WTC11 (cell line): ENCODE data around the gene TBC1D1. TPM values are rescaled to one million over a fixed set of nuclear protein-coding genes. Genes with fewer than 3 reads are reported as not detected.

Source experiments
- ATAC-seq: fragments of 200-7000 bp; cut with Tn5 transposase; 2 replicates; pipeline ENCODE4 v1.10.0; 2021; ENCODE audit warnings: mild to moderate bottlenecking, moderate library complexity
- CTCF ChIA-PET: fragments of 300-600 bp; sonication (Branson Sonifier 250); formaldehyde crosslinking; loops from one replicate; lab custom pipeline; 2021; ENCODE audit warnings: antibody characterized with exemption; lab: Charles Lee
- POLR2A ChIA-PET: fragments of 350-600 bp; sonication (Branson Sonifier 250); formaldehyde crosslinking; loops from one replicate; lab custom pipeline; 2021; ENCODE audit warnings: antibody characterized with exemption; lab: Charles Lee
- DNase-seq: peaks from one replicate; pipeline ENCODE4 v3.0.0; 2021; ENCODE audit warnings: low spot score
- H3K27ac Mint-ChIP-seq: 2 replicates; pipeline ENCODE4 v1.8.0; 2021; ENCODE audit warnings: mixed read lengths
- H3K27me3 Mint-ChIP-seq: 2 replicates; pipeline ENCODE4 v1.8.0; 2021; ENCODE audit warnings: low read depth, mild to moderate bottlenecking, moderate library complexity, mixed read lengths
- H3K36me3 Mint-ChIP-seq: 2 replicates; pipeline ENCODE4 v1.8.0; 2021; ENCODE audit warnings: mixed read lengths
- H3K4me1 Mint-ChIP-seq: 2 replicates; pipeline ENCODE4 v1.8.0; 2022; ENCODE audit warnings: mixed read lengths
- H3K4me3 Mint-ChIP-seq: 2 replicates; pipeline ENCODE4 v1.8.0; 2021; ENCODE audit warnings: mild to moderate bottlenecking, moderate library complexity, mixed read lengths
- H3K9me3 Mint-ChIP-seq: 2 replicates; pipeline ENCODE4 v1.8.0; 2021; ENCODE audit warnings: mixed read lengths
- FOXK1 ChIP-seq: sonication (generic); formaldehyde crosslinking; IDR thresholded peaks from 2 replicates; pipeline ENCODE4 v1.8.0; 2022; ENCODE audit warnings: mild to moderate bottlenecking, moderate library complexity, missing genetic modification reagents
- FOXP1 ChIP-seq: sonication (generic); formaldehyde crosslinking; IDR thresholded peaks from 2 replicates; pipeline ENCODE4 v1.8.0; 2022; ENCODE audit warnings: missing genetic modification reagents, mild to moderate bottlenecking, moderate library complexity, borderline replicate concordance
- GABPB1 ChIP-seq: sonication (generic); formaldehyde crosslinking; IDR thresholded peaks from 2 replicates; pipeline ENCODE4 v1.8.1; 2023; ENCODE audit warnings: mild to moderate bottlenecking, missing genetic modification reagents
- MXD4 ChIP-seq: fragments of 250-450 bp; sonication (Bioruptor Pico); IDR thresholded peaks from 2 replicates; pipeline ENCODE4 v1.8.0; 2021; ENCODE audit warnings: mild to moderate bottlenecking, moderate library complexity, borderline replicate concordance
- PRRX2 ChIP-seq: fragments of 250-450 bp; sonication (Bioruptor Pico); IDR thresholded peaks from 2 replicates; pipeline ENCODE4 v1.8.0; 2021; ENCODE audit warnings: mild to moderate bottlenecking
- SOX15 ChIP-seq: fragments of 250-450 bp; sonication (Bioruptor Pico); IDR thresholded peaks from 2 replicates; pipeline ENCODE4 v1.9.0; 2021; ENCODE audit warnings: mild to moderate bottlenecking
- TCF7 ChIP-seq: sonication (generic); formaldehyde crosslinking; IDR thresholded peaks from 2 replicates; pipeline ENCODE4 v1.8.0; 2022; ENCODE audit warnings: mild to moderate bottlenecking, low read depth, missing genetic modification reagents, moderate library complexity
- ZNF121 ChIP-seq: sonication (generic); formaldehyde crosslinking; IDR thresholded peaks from 2 replicates; pipeline ENCODE4 v1.8.0; 2023; ENCODE audit warnings: missing genetic modification reagents
- ZNF232 ChIP-seq: sonication (generic); formaldehyde crosslinking; IDR thresholded peaks from 2 replicates; pipeline ENCODE4 v1.8.0; 2022; ENCODE audit warnings: mild to moderate bottlenecking, missing genetic modification reagents
- total RNA-seq: library from RNA; stranded (reverse); gene quantifications from 3 replicates; pipeline ENCODE4 v1.2.3, GENCODE V29; 2021
- TF ChIP-seq, protein P1 (sequence below): sonication (generic); formaldehyde crosslinking; conservative IDR thresholded peaks from 2 replicates; pipeline ENCODE4 v1.8.1; 2023; ENCODE audit warnings: mild to moderate bottlenecking, low read depth, missing genetic modification reagents, moderate library complexity
- TF ChIP-seq, protein P2 (sequence below): sonication (generic); formaldehyde crosslinking; IDR thresholded peaks from 2 replicates; pipeline ENCODE4 v1.8.1; 2022; ENCODE audit warnings: mild to moderate bottlenecking, missing genetic modification reagents, moderate library complexity, borderline replicate concordance
- TF ChIP-seq, protein P3 (sequence below): sonication (generic); formaldehyde crosslinking; IDR thresholded peaks from 2 replicates; pipeline ENCODE4 v1.8.1; 2023; ENCODE audit warnings: mild to moderate bottlenecking, missing genetic modification reagents, moderate library complexity
- TF ChIP-seq, protein P4 (sequence below): sonication (generic); formaldehyde crosslinking; IDR thresholded peaks from 2 replicates; pipeline ENCODE4 v1.8.1; 2022; ENCODE audit warnings: low read depth, missing genetic modification reagents, borderline replicate concordance
- TF ChIP-seq, protein P5 (sequence below): sonication (generic); formaldehyde crosslinking; IDR thresholded peaks from 2 replicates; pipeline ENCODE4 v1.8.1; 2022; ENCODE audit warnings: mild to moderate bottlenecking, moderate library complexity, missing genetic modification reagents
- TF ChIP-seq, protein P6 (sequence below): sonication (generic); formaldehyde crosslinking; IDR thresholded peaks from 2 replicates; pipeline ENCODE4 v1.8.0; 2023; ENCODE audit warnings: missing genetic modification reagents
- TF ChIP-seq, protein P7 (sequence below): sonication (generic); formaldehyde crosslinking; IDR thresholded peaks from 2 replicates; pipeline ENCODE4 v1.8.0; 2022; ENCODE audit warnings: missing genetic modification reagents
- TF ChIP-seq, protein P8 (sequence below): sonication (generic); formaldehyde crosslinking; IDR thresholded peaks from 2 replicates; pipeline ENCODE4 v1.8.0; 2022; ENCODE audit warnings: mild to moderate bottlenecking, missing genetic modification reagents
- TF ChIP-seq, protein P9 (sequence below): fragments of 250-450 bp; sonication (Bioruptor Pico); IDR thresholded peaks from 2 replicates; pipeline ENCODE4 v1.9.0; 2021; ENCODE audit warnings: mild to moderate bottlenecking

Gene TBC1D1
- total RNA-seq, 1 experiment from 2014 or later: 134 TPM

DNA sequence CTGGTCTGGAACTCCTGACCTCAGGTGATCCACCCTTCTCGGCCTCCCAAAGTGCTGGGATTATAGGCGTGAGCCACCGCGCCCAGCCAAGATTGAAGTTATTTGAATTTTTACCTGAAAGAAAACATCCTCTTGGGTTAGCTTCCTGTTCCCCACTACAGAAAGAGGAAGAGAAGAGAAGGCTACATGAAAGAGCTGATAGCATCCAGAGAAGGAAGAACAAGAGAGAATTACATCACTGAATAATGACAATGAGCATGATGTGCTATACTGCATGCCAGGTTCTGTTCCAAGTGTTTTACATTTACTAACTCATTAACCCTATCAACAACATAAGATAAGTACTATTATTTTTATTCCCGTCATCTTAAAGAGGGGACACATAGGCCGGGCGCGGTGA lies 11.5 kb upstream of the TBC1D1 start:
- POLR2A ChIA-PET: no interaction called here
- H3K4me1 Mint-ChIP-seq: peaks cover 6% of the 10 kb centered on the region

DNA sequence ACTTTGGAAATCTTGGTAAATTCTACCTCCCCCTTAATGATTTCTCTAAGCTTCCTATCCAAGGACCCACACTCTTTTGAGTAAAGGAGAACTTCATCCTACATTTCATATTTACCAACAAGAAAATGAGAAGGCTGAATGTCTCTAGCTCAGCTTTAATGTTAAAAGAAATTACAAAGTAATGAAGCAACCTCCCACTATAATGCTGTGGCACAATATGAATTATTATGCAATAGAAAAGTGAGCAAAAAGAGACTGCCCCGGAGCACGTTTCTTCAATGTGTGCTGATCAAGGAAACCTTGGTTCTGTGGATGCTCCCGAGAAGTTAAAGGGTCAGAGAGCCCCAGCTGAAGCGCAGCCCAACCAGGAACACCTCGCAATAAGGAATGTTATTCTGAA lies 9.1 kb upstream of the TBC1D1 start:
- peaks cover 7% of the 10 kb centered on the region; the same call in 1 of the 2 replicates for H3K27me3 Mint-ChIP-seq
- no peak overlapping the region for H3K4me3 Mint-ChIP-seq
- POLR2A ChIA-PET: no interaction called here
- CTCF ChIA-PET: interaction anchor here (1.3 kb wide), 1 partner anchor 153 kb away, joined by 3 read pairs; no protein-coding TSS in a partner anchor
- ATAC-seq (no peak), DNase-seq (no peak)
- H3K4me1 Mint-ChIP-seq: peaks cover 6% of the 10 kb centered on the region
- H3K36me3 Mint-ChIP-seq: no peaks in the 10 kb centered on the region
- no peak overlapping the region for H3K27ac Mint-ChIP-seq
- H3K9me3 Mint-ChIP-seq: no peaks in the 10 kb centered on the region
- TF ChIP-seq, protein P1, sequence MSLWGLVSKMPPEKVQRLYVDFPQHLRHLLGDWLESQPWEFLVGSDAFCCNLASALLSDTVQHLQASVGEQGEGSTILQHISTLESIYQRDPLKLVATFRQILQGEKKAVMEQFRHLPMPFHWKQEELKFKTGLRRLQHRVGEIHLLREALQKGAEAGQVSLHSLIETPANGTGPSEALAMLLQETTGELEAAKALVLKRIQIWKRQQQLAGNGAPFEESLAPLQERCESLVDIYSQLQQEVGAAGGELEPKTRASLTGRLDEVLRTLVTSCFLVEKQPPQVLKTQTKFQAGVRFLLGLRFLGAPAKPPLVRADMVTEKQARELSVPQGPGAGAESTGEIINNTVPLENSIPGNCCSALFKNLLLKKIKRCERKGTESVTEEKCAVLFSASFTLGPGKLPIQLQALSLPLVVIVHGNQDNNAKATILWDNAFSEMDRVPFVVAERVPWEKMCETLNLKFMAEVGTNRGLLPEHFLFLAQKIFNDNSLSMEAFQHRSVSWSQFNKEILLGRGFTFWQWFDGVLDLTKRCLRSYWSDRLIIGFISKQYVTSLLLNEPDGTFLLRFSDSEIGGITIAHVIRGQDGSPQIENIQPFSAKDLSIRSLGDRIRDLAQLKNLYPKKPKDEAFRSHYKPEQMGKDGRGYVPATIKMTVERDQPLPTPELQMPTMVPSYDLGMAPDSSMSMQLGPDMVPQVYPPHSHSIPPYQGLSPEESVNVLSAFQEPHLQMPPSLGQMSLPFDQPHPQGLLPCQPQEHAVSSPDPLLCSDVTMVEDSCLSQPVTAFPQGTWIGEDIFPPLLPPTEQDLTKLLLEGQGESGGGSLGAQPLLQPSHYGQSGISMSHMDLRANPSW (CRISPR knock-in tag): no peak
- TF ChIP-seq, protein P2, sequence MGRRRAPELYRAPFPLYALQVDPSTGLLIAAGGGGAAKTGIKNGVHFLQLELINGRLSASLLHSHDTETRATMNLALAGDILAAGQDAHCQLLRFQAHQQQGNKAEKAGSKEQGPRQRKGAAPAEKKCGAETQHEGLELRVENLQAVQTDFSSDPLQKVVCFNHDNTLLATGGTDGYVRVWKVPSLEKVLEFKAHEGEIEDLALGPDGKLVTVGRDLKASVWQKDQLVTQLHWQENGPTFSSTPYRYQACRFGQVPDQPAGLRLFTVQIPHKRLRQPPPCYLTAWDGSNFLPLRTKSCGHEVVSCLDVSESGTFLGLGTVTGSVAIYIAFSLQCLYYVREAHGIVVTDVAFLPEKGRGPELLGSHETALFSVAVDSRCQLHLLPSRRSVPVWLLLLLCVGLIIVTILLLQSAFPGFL (CRISPR knock-in tag): no peak
- TF ChIP-seq, protein P3, sequence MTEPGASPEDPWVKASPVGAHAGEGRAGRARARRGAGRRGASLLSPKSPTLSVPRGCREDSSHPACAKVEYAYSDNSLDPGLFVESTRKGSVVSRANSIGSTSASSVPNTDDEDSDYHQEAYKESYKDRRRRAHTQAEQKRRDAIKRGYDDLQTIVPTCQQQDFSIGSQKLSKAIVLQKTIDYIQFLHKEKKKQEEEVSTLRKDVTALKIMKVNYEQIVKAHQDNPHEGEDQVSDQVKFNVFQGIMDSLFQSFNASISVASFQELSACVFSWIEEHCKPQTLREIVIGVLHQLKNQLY (CRISPR knock-in tag): no peak
- TF ChIP-seq ZNF121 (CRISPR knock-in tag) (no peak), MXD4 (no peak), TCF7 (no peak), FOXK1 (CRISPR knock-in tag) (no peak), GABPB1 (CRISPR knock-in tag) (no peak), FOXP1 (no peak), ZNF232 (CRISPR knock-in tag) (no peak), PRRX2 (CRISPR knock-in tag) (no peak)
- TF ChIP-seq, protein P4, sequence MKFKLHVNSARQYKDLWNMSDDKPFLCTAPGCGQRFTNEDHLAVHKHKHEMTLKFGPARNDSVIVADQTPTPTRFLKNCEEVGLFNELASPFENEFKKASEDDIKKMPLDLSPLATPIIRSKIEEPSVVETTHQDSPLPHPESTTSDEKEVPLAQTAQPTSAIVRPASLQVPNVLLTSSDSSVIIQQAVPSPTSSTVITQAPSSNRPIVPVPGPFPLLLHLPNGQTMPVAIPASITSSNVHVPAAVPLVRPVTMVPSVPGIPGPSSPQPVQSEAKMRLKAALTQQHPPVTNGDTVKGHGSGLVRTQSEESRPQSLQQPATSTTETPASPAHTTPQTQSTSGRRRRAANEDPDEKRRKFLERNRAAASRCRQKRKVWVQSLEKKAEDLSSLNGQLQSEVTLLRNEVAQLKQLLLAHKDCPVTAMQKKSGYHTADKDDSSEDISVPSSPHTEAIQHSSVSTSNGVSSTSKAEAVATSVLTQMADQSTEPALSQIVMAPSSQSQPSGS (CRISPR knock-in tag): no peak
- TF ChIP-seq, protein P5, sequence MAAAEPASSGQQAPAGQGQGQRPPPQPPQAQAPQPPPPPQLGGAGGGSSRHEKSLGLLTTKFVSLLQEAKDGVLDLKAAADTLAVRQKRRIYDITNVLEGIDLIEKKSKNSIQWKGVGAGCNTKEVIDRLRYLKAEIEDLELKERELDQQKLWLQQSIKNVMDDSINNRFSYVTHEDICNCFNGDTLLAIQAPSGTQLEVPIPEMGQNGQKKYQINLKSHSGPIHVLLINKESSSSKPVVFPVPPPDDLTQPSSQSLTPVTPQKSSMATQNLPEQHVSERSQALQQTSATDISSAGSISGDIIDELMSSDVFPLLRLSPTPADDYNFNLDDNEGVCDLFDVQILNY (CRISPR knock-in tag): no peak
- TF ChIP-seq, protein P6, sequence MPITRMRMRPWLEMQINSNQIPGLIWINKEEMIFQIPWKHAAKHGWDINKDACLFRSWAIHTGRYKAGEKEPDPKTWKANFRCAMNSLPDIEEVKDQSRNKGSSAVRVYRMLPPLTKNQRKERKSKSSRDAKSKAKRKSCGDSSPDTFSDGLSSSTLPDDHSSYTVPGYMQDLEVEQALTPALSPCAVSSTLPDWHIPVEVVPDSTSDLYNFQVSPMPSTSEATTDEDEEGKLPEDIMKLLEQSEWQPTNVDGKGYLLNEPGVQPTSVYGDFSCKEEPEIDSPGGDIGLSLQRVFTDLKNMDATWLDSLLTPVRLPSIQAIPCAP (CRISPR knock-in tag): no peak
- TF ChIP-seq, protein P7, sequence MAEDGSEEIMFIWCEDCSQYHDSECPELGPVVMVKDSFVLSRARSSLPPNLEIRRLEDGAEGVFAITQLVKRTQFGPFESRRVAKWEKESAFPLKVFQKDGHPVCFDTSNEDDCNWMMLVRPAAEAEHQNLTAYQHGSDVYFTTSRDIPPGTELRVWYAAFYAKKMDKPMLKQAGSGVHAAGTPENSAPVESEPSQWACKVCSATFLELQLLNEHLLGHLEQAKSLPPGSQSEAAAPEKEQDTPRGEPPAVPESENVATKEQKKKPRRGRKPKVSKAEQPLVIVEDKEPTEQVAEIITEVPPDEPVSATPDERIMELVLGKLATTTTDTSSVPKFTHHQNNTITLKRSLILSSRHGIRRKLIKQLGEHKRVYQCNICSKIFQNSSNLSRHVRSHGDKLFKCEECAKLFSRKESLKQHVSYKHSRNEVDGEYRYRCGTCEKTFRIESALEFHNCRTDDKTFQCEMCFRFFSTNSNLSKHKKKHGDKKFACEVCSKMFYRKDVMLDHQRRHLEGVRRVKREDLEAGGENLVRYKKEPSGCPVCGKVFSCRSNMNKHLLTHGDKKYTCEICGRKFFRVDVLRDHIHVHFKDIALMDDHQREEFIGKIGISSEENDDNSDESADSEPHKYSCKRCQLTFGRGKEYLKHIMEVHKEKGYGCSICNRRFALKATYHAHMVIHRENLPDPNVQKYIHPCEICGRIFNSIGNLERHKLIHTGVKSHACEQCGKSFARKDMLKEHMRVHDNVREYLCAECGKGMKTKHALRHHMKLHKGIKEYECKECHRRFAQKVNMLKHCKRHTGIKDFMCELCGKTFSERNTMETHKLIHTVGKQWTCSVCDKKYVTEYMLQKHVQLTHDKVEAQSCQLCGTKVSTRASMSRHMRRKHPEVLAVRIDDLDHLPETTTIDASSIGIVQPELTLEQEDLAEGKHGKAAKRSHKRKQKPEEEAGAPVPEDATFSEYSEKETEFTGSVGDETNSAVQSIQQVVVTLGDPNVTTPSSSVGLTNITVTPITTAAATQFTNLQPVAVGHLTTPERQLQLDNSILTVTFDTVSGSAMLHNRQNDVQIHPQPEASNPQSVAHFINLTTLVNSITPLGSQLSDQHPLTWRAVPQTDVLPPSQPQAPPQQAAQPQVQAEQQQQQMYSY: no peak
- TF ChIP-seq, protein P8, sequence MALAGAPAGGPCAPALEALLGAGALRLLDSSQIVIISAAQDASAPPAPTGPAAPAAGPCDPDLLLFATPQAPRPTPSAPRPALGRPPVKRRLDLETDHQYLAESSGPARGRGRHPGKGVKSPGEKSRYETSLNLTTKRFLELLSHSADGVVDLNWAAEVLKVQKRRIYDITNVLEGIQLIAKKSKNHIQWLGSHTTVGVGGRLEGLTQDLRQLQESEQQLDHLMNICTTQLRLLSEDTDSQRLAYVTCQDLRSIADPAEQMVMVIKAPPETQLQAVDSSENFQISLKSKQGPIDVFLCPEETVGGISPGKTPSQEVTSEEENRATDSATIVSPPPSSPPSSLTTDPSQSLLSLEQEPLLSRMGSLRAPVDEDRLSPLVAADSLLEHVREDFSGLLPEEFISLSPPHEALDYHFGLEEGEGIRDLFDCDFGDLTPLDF (CRISPR knock-in tag): no peak

More for the DNA sequence above, 11.5 kb upstream of the TBC1D1 start:
- no peaks in the 10 kb centered on the region for H3K36me3 Mint-ChIP-seq
- no peaks in the 10 kb centered on the region for H3K9me3 Mint-ChIP-seq
- no peak for ATAC-seq
- no peak for DNase-seq
- no peak overlapping the region for H3K27ac Mint-ChIP-seq
- H3K27me3 Mint-ChIP-seq: no peaks in the 10 kb centered on the region
- CTCF ChIA-PET: no interaction called here
- TF ChIP-seq SOX15 (no peak), MXD4 (no peak)
- TF ChIP-seq, protein P9, sequence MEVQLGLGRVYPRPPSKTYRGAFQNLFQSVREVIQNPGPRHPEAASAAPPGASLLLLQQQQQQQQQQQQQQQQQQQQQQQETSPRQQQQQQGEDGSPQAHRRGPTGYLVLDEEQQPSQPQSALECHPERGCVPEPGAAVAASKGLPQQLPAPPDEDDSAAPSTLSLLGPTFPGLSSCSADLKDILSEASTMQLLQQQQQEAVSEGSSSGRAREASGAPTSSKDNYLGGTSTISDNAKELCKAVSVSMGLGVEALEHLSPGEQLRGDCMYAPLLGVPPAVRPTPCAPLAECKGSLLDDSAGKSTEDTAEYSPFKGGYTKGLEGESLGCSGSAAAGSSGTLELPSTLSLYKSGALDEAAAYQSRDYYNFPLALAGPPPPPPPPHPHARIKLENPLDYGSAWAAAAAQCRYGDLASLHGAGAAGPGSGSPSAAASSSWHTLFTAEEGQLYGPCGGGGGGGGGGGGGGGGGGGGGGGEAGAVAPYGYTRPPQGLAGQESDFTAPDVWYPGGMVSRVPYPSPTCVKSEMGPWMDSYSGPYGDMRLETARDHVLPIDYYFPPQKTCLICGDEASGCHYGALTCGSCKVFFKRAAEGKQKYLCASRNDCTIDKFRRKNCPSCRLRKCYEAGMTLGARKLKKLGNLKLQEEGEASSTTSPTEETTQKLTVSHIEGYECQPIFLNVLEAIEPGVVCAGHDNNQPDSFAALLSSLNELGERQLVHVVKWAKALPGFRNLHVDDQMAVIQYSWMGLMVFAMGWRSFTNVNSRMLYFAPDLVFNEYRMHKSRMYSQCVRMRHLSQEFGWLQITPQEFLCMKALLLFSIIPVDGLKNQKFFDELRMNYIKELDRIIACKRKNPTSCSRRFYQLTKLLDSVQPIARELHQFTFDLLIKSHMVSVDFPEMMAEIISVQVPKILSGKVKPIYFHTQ: no peak
- H3K4me3 Mint-ChIP-seq: no peak overlapping the region
